ENCODE data around the gene MALRD1. TPM values are rescaled to one million over a fixed set of nuclear protein-coding genes. Genes with fewer than 3 reads are reported as not detected.
A peak's percentile ranks its signal among the peaks of the same experiment; 100 is the strongest.

MALRD1 gene
- total RNA-seq, 1 experiment from 2014 or later, result not detected

- DNase-seq (ENCODE audit: low spot score), result no peak
These were observed 522.4 kb downstream of the MALRD1 start for GRCh38 chr10:19570991-19571390.

GRCh38 chr10:19572056-19572455 is 523.5 kb downstream of the MALRD1 start:
- no peak for DNase-seq (ENCODE audit: low spot score)

DNA sequence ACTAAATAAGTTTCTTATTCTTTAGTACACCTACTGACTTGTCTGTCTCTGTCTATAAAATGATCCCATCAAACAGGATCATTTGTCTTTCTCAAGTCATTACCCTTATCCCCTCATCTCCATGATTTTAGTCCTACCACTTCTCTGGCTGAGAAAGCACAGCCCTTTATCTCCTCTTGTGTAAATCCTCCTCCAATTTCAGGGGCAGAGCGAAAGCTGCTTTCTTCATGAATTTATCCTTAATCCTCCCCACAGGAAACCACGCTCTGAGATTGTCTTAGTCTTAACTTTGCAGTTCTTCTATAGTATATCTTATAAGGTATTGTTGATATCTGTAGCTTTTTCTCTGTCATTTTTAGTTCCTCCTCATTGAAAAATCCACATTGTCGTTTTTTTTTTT is 528.0 kb downstream of the MALRD1 start:
- DNase-seq (ENCODE audit: low spot score), result no peak

- no peak for DNase-seq (ENCODE audit: low spot score)
These were observed 528.8 kb downstream of the MALRD1 start for GRCh38 chr10:19577381-19577780.

GRCh38 chr10:19577807-19578206 is 529.2 kb downstream of the MALRD1 start:
- DNase-seq (ENCODE audit: low spot score), result no peak

GRCh38 chr10:19578571-19578970 is 530.0 kb downstream of the MALRD1 start:
- no peak for DNase-seq (ENCODE audit: low spot score)

GRCh38 chr10:19579761-19580545 is 531.4 kb downstream of the MALRD1 start:
- DNase-seq (ENCODE audit: low spot score), result no peak

- DNase-seq (ENCODE audit: low spot score), result no peak
These were observed 532.1 kb downstream of the MALRD1 start for GRCh38 chr10:19580691-19581090.

DNA sequence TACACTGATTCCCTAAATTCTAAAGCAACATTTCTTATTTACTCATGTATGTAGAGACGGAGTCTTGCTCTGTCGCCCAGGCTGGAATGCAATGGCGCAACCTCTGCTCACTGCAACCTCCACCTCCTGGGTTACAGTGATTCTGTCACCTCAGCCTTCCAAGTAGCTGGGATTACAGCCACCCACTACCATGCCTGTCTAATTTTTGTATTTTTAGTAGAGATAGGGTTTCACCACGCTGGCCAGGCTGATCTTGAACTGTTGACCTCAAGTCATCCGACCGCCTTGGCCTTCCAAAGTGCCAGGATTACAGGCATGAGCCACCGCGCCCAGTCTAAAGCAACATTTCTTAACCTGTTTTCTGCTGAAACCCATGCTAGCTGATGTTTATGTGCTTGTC is 540.0 kb downstream of the MALRD1 start:
- DNase-seq (ENCODE audit: low spot score), result no peak

DNA sequence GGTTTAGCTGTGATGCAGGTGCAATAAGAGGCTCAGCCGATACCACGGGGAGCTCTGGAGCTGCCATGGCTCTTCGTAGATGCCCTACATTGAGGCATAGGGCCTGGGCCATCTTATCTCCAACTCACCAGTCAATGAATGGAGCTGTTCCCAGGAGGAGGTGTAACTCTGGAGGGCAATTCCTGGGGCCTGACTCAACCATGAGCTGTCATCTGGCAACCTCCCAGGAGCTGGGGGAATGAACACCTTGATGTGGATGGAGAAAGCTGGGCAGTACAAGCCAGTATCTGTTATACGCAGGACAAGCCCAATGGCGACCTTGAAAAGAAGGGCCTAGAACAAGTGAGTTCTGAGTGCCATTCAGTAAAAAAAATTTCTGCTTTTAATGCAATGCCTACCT is 543.7 kb downstream of the MALRD1 start:
- peak; percentile 92 for DNase-seq (ENCODE audit: low spot score)

- DNase-seq (ENCODE audit: low spot score), result no peak
These were observed 546.7 kb downstream of the MALRD1 start for GRCh38 chr10:19595212-19595845.

- DNase-seq (ENCODE audit: low spot score), result no peak
These were observed 557.2 kb downstream of the MALRD1 start for GRCh38 chr10:19605806-19606205.

- DNase-seq (ENCODE audit: low spot score), result no peak
These were observed 558.4 kb downstream of the MALRD1 start for GRCh38 chr10:19606968-19607367.

DNA sequence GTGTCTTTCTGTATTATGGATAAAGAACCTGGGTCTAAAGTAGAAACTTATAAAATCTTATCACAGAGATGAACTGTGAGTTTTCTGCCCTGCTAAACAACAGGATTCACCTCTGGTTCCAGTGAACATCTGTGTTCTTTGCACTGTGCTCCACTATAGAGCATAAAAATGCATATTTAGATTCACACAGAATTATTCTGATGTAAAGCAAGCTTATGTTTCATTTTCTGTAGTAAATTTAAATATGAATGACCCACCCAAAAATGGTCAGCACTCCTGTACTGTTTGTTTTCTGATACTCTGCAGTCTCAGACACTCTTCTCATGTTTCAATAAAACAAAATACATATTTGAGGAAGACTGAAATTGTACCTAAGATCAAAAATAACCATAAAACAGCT is 563.2 kb downstream of the MALRD1 start:
- DNase-seq (ENCODE audit: low spot score), result no peak

GRCh38 chr10:19616966-19617365 is 568.4 kb downstream of the MALRD1 start:
- no peak for DNase-seq (ENCODE audit: low spot score)

DNA sequence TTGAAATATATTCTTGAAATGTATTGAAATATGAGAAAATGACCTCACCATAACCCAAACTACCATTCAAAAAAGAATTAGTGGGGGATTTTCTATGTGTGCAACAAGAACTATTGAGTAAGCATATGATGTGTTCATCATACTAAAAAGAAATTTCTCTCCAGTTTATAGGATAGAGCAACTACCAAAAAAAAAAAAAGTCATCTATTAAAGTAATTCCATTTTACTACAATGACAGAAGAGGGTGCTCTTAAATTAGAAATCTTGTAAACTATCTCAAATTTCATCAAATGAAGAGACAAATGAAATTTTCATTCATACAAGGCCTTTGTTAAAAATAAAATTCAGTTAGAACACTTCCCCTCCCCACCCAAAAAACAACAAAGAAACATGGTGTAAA is 572.2 kb downstream of the MALRD1 start:
- DNase-seq (ENCODE audit: low spot score), result no peak

GRCh38 chr10:19623321-19623720 is 574.7 kb downstream of the MALRD1 start:
- DNase-seq (ENCODE audit: low spot score), result no peak

- DNase-seq (ENCODE audit: low spot score), result no peak
These were observed 577.6 kb downstream of the MALRD1 start for GRCh38 chr10:19626156-19626555.

- DNase-seq (ENCODE audit: low spot score), result peak; percentile 6
These were observed 580.4 kb downstream of the MALRD1 start for GRCh38 chr10:19628767-19629560.

GRCh38 chr10:19629567-19629966 is 581.0 kb downstream of the MALRD1 start:
- no peak for DNase-seq (ENCODE audit: low spot score)

GRCh38 chr10:19634163-19634562 is 585.6 kb downstream of the MALRD1 start:
- no peak for DNase-seq (ENCODE audit: low spot score)

GRCh38 chr10:19638182-19638895 is 589.7 kb downstream of the MALRD1 start:
- peak; percentile 73 for DNase-seq (ENCODE audit: low spot score)
